ENCODE measurements around the gene PCBP3.
A peak's percentile ranks its signal among the peaks of the same experiment; 100 is the strongest.

Gene PCBP3

DNA sequence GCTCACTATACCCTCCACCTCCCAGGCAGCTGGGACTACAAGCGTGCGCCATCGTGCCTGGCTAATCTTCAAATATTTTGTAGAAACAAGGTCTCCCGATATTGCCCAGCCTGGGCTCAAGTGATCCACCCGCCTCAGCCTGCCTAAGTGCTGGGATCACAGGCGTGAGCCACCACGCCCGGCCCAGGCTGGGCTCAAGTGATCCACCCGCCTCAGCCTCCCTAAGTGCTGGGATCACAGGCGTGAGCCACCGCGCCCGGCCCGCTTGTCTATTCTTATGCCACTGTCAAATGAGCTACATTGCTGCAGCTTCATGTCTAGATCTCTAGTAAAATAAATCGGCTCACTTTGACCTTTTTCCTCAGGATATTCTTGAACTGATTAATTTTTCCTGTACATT lies 230.3 kb downstream of the PCBP3 start:
- no peak overlapping the region for H3K27ac ChIP-seq (ENCODE audit: low read depth, low read length)
- H2BK12ac ChIP-seq (ENCODE audit: low read length) = no peak overlapping the region
- no peaks in the 10 kb centered on the region for H3K79me2 ChIP-seq (ENCODE audit: control insufficient read depth, insufficient read depth, low read length, poor library complexity)
- no peaks in the 10 kb centered on the region for H3K36me3 ChIP-seq (ENCODE audit: control insufficient read depth in 1 of 2, insufficient read depth in 2 of 2, low read length in 2 of 2)
- no peak overlapping the region for H3K4me3 ChIP-seq (ENCODE audit: low read depth, low read length)
- H4K12ac ChIP-seq (ENCODE audit: low read depth, low read length) = no peak overlapping the region
- DNase-seq = no peak
- no peak overlapping the region for H3K18ac ChIP-seq (ENCODE audit: low read length)
- no peak overlapping the region for H3K4ac ChIP-seq (ENCODE audit: low read depth, low read length)
- H2AK5ac ChIP-seq (ENCODE audit: low read length) = no peak overlapping the region
- H2AFZ ChIP-seq (ENCODE audit: insufficient read depth, low read length, poor library complexity) = no peak overlapping the region
- H2BK120ac ChIP-seq (ENCODE audit: insufficient read depth, low read length, poor library complexity) = no peak overlapping the region
- no peak overlapping the region for H4K8ac ChIP-seq (ENCODE audit: low read depth, low read length)
- H3K79me1 ChIP-seq (ENCODE audit: low read length) = no peaks in the 10 kb centered on the region
- H3K4me2 ChIP-seq (ENCODE audit: low read length) = no peak overlapping the region
- H3K23ac ChIP-seq (ENCODE audit: low read length) = no peak overlapping the region
- H3K9ac ChIP-seq (ENCODE audit: low read length) = no peak overlapping the region
- peaks cover 2% of the 10 kb centered on the region for H3K9me3 ChIP-seq (ENCODE audit: insufficient read depth, low read depth, low read length)
- H3K14ac ChIP-seq (ENCODE audit: low read length) = no peak overlapping the region
- no CpG with 5 or more reads among the region's 15 CpGs for WGBS (ENCODE audit: extremely low coverage, insufficient coverage, insufficient read length)
- H4K91ac ChIP-seq (ENCODE audit: low read depth, low read length) = no peak overlapping the region
- H3K27me3 ChIP-seq (ENCODE audit: insufficient read depth, low read length) = no peaks in the 10 kb centered on the region
- no peak overlapping the region for H2BK5ac ChIP-seq (ENCODE audit: low read depth, low read length, poor library complexity)
- peaks cover 9 to 11% of the 10 kb centered on the region in 2 experiments for H3K4me1 ChIP-seq (ENCODE audit: control insufficient read depth in 1 of 2, insufficient read depth in 2 of 2, low read length in 2 of 2)

DNA sequence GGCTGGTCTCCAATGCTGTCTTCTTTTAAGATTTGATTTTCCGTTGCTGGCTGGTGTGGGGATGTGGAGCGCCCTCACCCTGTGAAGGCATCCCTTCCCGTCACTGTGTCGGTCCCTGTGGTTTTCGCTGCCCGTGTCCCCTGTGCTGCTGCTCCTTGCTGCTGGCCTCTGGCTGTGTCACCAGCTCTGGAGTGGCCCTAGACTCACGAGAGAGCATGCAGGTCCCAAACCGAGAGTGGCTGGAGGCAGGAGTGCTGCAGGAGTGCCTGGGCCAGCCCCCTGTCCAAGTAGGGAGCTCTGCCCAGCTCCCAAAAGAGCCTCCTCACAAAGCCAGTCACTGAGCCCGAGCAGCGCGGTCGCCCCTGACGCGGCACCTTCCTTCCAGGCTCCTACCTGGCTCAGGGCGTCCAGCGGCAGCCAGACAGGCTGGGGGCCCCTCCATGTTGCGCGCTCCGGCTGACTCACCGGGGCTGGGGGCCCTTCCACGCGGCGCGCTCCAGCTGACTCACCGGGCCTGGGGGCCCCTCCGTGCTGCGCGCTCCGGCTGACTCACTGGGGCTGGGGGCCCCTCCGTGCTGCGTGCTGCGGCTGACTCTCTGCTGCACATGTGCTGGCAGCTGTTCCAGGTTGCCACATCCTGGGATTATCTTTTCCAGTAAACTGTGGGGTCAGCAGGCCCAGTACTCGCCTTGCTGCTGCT lies 231.3 kb downstream of the PCBP3 start:
- Histone ChIP-seq H2BK12ac (ENCODE audit: low read length) (no peak overlapping the region), H4K91ac (ENCODE audit: low read depth, low read length) (no peak overlapping the region), H3K9ac (ENCODE audit: low read length) (no peak overlapping the region), H3K14ac (ENCODE audit: low read length) (no peak overlapping the region), H3K18ac (ENCODE audit: low read length) (no peak overlapping the region), H3K4me1 (ENCODE audit: control insufficient read depth in 1 of 2, insufficient read depth in 2 of 2, low read length in 2 of 2) (peaks cover 9 to 11% of the 10 kb centered on the region in 2 experiments), H3K4ac (ENCODE audit: low read depth, low read length) (no peak overlapping the region), H4K12ac (ENCODE audit: low read depth, low read length) (no peak overlapping the region), H2AFZ (ENCODE audit: insufficient read depth, low read length, poor library complexity) (no peak overlapping the region), H3K4me3 (ENCODE audit: low read depth, low read length) (no peak overlapping the region), H2BK120ac (ENCODE audit: insufficient read depth, low read length, poor library complexity) (no peak overlapping the region), H3K27me3 (ENCODE audit: insufficient read depth, low read length) (no peaks in the 10 kb centered on the region), H3K4me2 (ENCODE audit: low read length) (no peak overlapping the region), H3K79me2 (ENCODE audit: control insufficient read depth, insufficient read depth, low read length, poor library complexity) (no peaks in the 10 kb centered on the region), H3K36me3 (ENCODE audit: control insufficient read depth in 1 of 2, insufficient read depth in 2 of 2, low read length in 2 of 2) (no peaks in the 10 kb centered on the region), H4K8ac (ENCODE audit: low read depth, low read length) (no peak overlapping the region), H3K79me1 (ENCODE audit: low read length) (no peaks in the 10 kb centered on the region), H3K27ac (ENCODE audit: low read depth, low read length) (no peak overlapping the region), H2AK5ac (ENCODE audit: low read length) (no peak overlapping the region), H3K23ac (ENCODE audit: low read length) (no peak overlapping the region), H2BK5ac (ENCODE audit: low read depth, low read length, poor library complexity) (no peak overlapping the region), H3K9me3 (ENCODE audit: insufficient read depth, low read depth, low read length) (peaks cover 2% of the 10 kb centered on the region)
- WGBS (ENCODE audit: extremely low coverage, insufficient coverage, insufficient read length) = no CpG with 5 or more reads among the region's 33 CpGs
- DNase-seq = peak; percentile 33 to 41

DNA sequence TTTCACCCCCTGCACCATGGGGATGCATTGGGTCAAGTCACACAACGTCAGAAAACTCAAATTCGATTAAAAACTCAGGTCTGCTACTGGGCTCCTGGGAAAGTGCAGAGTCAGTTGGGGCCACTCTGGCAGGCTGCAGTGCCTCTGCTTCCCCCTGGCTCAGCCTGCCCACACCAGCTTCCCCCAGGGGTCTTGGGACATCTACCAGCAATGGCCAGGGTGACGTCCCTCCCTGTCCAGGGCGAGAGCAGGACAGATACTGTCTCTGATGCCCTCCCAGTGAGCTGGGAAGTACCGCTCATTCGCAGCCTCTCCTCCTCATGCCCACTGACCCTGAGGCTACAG lies 231.9 kb downstream of the PCBP3 start:
- H3K4me3 ChIP-seq (ENCODE audit: low read depth, low read length) = no peak overlapping the region
- no peak overlapping the region for H3K4ac ChIP-seq (ENCODE audit: low read depth, low read length)
- H3K9ac ChIP-seq (ENCODE audit: low read length) = no peak overlapping the region

DNA sequence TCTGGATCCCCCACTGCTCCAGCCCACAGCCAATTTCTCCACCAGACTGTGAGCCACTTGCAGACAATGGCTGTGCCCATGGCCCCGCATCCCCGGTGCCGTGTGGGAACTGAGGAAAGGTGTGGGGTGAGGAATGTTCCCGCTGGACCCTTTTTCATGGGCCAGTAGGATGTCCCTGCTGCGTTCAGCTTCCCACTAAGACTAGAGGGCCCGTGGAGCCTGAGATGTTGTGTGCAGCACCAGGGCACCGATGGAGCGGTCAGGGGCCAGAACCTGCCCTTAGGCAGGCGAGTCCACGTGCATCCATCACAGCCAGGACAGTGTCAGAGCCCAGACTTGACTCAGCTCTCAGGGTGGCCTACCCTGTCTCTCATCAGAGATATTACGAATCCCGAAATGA lies 232.4 kb downstream of the PCBP3 start:
- Histone ChIP-seq H4K8ac (ENCODE audit: low read depth, low read length) (no peak overlapping the region), H3K4me1 (ENCODE audit: control insufficient read depth in 1 of 2, insufficient read depth in 2 of 2, low read length in 2 of 2) (peaks cover 9 to 11% of the 10 kb centered on the region in 2 experiments), H3K14ac (ENCODE audit: low read length) (no peak overlapping the region), H3K27ac (ENCODE audit: low read depth, low read length) (no peak overlapping the region), H3K9me3 (ENCODE audit: insufficient read depth, low read depth, low read length) (peaks cover 2% of the 10 kb centered on the region), H3K79me1 (ENCODE audit: low read length) (no peaks in the 10 kb centered on the region), H4K12ac (ENCODE audit: low read depth, low read length) (no peak overlapping the region), H3K9ac (ENCODE audit: low read length) (no peak overlapping the region), H3K27me3 (ENCODE audit: insufficient read depth, low read length) (no peaks in the 10 kb centered on the region), H3K18ac (ENCODE audit: low read length) (no peak overlapping the region), H3K4me2 (ENCODE audit: low read length) (no peak overlapping the region), H2AK5ac (ENCODE audit: low read length) (no peak overlapping the region), H2BK12ac (ENCODE audit: low read length) (no peak overlapping the region), H3K4ac (ENCODE audit: low read depth, low read length) (no peak overlapping the region), H3K23ac (ENCODE audit: low read length) (no peak overlapping the region), H2BK5ac (ENCODE audit: low read depth, low read length, poor library complexity) (no peak overlapping the region), H3K36me3 (ENCODE audit: control insufficient read depth in 1 of 2, insufficient read depth in 2 of 2, low read length in 2 of 2) (no peaks in the 10 kb centered on the region), H4K91ac (ENCODE audit: low read depth, low read length) (no peak overlapping the region), H3K79me2 (ENCODE audit: control insufficient read depth, insufficient read depth, low read length, poor library complexity) (no peaks in the 10 kb centered on the region), H3K4me3 (ENCODE audit: low read depth, low read length) (no peak overlapping the region), H2BK120ac (ENCODE audit: insufficient read depth, low read length, poor library complexity) (no peak overlapping the region), H2AFZ (ENCODE audit: insufficient read depth, low read length, poor library complexity) (no peak overlapping the region)
- DNase-seq = no peak
- no CpG with 5 or more reads among the region's 12 CpGs for WGBS (ENCODE audit: extremely low coverage, insufficient coverage, insufficient read length)

More for the DNA sequence above, 231.9 kb downstream of the PCBP3 start:
- H2AK5ac ChIP-seq (ENCODE audit: low read length) = no peak overlapping the region
- no peak overlapping the region for H4K8ac ChIP-seq (ENCODE audit: low read depth, low read length)
- no peak overlapping the region for H3K4me2 ChIP-seq (ENCODE audit: low read length)
- H3K9me3 ChIP-seq (ENCODE audit: insufficient read depth, low read depth, low read length) = peaks cover 2% of the 10 kb centered on the region
- no peaks in the 10 kb centered on the region for H3K27me3 ChIP-seq (ENCODE audit: insufficient read depth, low read length)
- no peak overlapping the region for H4K12ac ChIP-seq (ENCODE audit: low read depth, low read length)
- H3K27ac ChIP-seq (ENCODE audit: low read depth, low read length) = no peak overlapping the region
- H3K14ac ChIP-seq (ENCODE audit: low read length) = no peak overlapping the region
- no peaks in the 10 kb centered on the region for H3K36me3 ChIP-seq (ENCODE audit: control insufficient read depth in 1 of 2, insufficient read depth in 2 of 2, low read length in 2 of 2)
- H2BK5ac ChIP-seq (ENCODE audit: low read depth, low read length, poor library complexity) = no peak overlapping the region
- H3K18ac ChIP-seq (ENCODE audit: low read length) = no peak overlapping the region
- DNase-seq = no peak
- H3K79me2 ChIP-seq (ENCODE audit: control insufficient read depth, insufficient read depth, low read length, poor library complexity) = no peaks in the 10 kb centered on the region
- H4K91ac ChIP-seq (ENCODE audit: low read depth, low read length) = no peak overlapping the region
- peaks cover 9 to 11% of the 10 kb centered on the region in 2 experiments for H3K4me1 ChIP-seq (ENCODE audit: control insufficient read depth in 1 of 2, insufficient read depth in 2 of 2, low read length in 2 of 2)
- no peak overlapping the region for H2AFZ ChIP-seq (ENCODE audit: insufficient read depth, low read length, poor library complexity)
- no peaks in the 10 kb centered on the region for H3K79me1 ChIP-seq (ENCODE audit: low read length)
- WGBS (ENCODE audit: extremely low coverage, insufficient coverage, insufficient read length) = no CpG with 5 or more reads among the region's 6 CpGs
- no peak overlapping the region for H3K23ac ChIP-seq (ENCODE audit: low read length)
- H2BK12ac ChIP-seq (ENCODE audit: low read length) = no peak overlapping the region
- no peak overlapping the region for H2BK120ac ChIP-seq (ENCODE audit: insufficient read depth, low read length, poor library complexity)
